ENCODE measurements around the gene CTTNBP2NL. TPM values are rescaled to one million over a fixed set of nuclear protein-coding genes. Genes with fewer than 3 reads are reported as not detected.

The CTTNBP2NL gene
- total and polyA plus RNA-seq, 2 of the 4 experiments (the other 2 are of a cell fraction) = 12.4 to 22.0 TPM

- no peak overlapping the region for H2AK5ac ChIP-seq (ENCODE audit: low read depth, low read length)
- H3K4me2 ChIP-seq (ENCODE audit: low read depth, low read length) = no peak overlapping the region
- no peak overlapping the region for H2BK15ac ChIP-seq (ENCODE audit: low read depth, low read length)
- H2AK9ac ChIP-seq (replicated peaks; ENCODE audit: low read depth, low read length, poor library complexity) = no peak overlapping the region
- no peaks in the 10 kb centered on the region for H4K20me1 ChIP-seq (ENCODE audit: insufficient read depth, low read length)
- no peak overlapping the region for H3K23ac ChIP-seq (ENCODE audit: low read depth, low read length)
- no peaks in the 10 kb centered on the region for H3K9me3 ChIP-seq (ENCODE audit: control insufficient read depth, insufficient read depth, low read length)
- H4K8ac ChIP-seq (ENCODE audit: low read depth in 2 of 2, low read length in 2 of 2) = no peak overlapping the region
- no peaks in the 10 kb centered on the region for H3K9me1 ChIP-seq (ENCODE audit: insufficient read depth, low read length)
- no peak overlapping the region for H3K56ac ChIP-seq (ENCODE audit: extremely low read depth, insufficient read depth, low read length)
- BruUV-seq (replicated peaks) = no TSS peak
- H2BK120ac ChIP-seq (ENCODE audit: low read depth, low read length) = no peak overlapping the region
- WGBS, 2 experiments (ENCODE audit: extremely low coverage in 2 of 2, insufficient read length in 1 of 2) = 100% methylated on average over 2 of the region's 11 CpGs; no CpG with 5 or more reads in 1 of the 2 experiments
- H3K18ac ChIP-seq (ENCODE audit: low read depth, low read length) = no peak overlapping the region
- H2BK20ac ChIP-seq (ENCODE audit: low read depth, low read length) = no peak overlapping the region
- H3K4me3 ChIP-seq (ENCODE audit: insufficient read depth, low read depth, low read length) = no peak overlapping the region
- in situ Hi-C loops (cut with MboI; ENCODE audit: low sequenced_read_pairs) = loop anchor here (5.0 to 10.0 kb wide), 2 partner anchors 113 to 201 kb away; partner anchors contain the start of genes CAPZA1, RHOC and ST7L
- intact Hi-C loops (cut with micrococcal nuclease) = no loop called here
- dilution Hi-C loops (cut with HindIII; ENCODE audit: low sequenced_read_pairs, unreplicated experiment) = no loop called here
- H2AFZ ChIP-seq (replicated peaks; ENCODE audit: low read length, poor library complexity) = no peak overlapping the region
- H2BK5ac ChIP-seq (ENCODE audit: low read depth, low read length, poor library complexity, severe bottlenecking) = no peak overlapping the region
- H3K79me1 ChIP-seq (ENCODE audit: low read depth in 1 of 2, low read length in 2 of 2) = no peaks in the 10 kb centered on the region
- peaks cover 43% of the 10 kb centered on the region for H3K27me3 ChIP-seq (ENCODE audit: control insufficient read depth, insufficient read depth, low read length)
- H3K27ac ChIP-seq (ENCODE audit: insufficient read depth, low read length) = no peak overlapping the region
- no peak overlapping the region for H3K9ac ChIP-seq (ENCODE audit: low read depth, low read length)
- H3K4me1 ChIP-seq (ENCODE audit: control insufficient read depth, insufficient read depth, low read length) = peaks cover 8% of the 10 kb centered on the region; the same call in 1 of the 2 replicates
- no peaks in the 10 kb centered on the region for H3K36me3 ChIP-seq (ENCODE audit: control insufficient read depth, insufficient read depth, low read length)
- no peak overlapping the region for H4K5ac ChIP-seq (ENCODE audit: low read depth, low read length)
- no peak overlapping the region for H3K14ac ChIP-seq (replicated peaks; ENCODE audit: low read depth, low read length)
- H4K91ac ChIP-seq (ENCODE audit: insufficient read depth, low read depth, low read length) = no peak overlapping the region
- ChIA-PET CTCF (interaction anchor here (0.6 kb wide), 1 partner anchor 33 kb away, joined by 3 read pairs; no protein-coding TSS in a partner anchor), POLR2A (ENCODE audit: unreplicated experiment) (no interaction called here)
- H3K4ac ChIP-seq (ENCODE audit: low read depth, low read length) = no peak overlapping the region
- no peak for TF ChIP-seq MAFK (IDR thresholded peaks at IDR 0.05; ENCODE audit: low read depth, low read length)
- TF ChIP-seq CHD1 (IDR thresholded peaks at IDR 0.05; ENCODE audit: low read depth, low read length) = no peak
- no peak for TF ChIP-seq USF2 (IDR thresholded peaks at IDR 0.05; ENCODE audit: low read depth, low read length)
- no peak for TF ChIP-seq BHLHE40 (IDR thresholded peaks at IDR 0.05; ENCODE audit: low read depth, low read length)
- no peak for TF ChIP-seq NFE2L2 (IDR thresholded peaks at IDR 0.05; ENCODE audit: low read depth, low read length)
- ATAC-seq (ENCODE audit: low read depth) = no peak
- no peak for DNase-seq
Observed at GRCh38 chr1:112504001-112504660, 108.1 kb downstream of the CTTNBP2NL start.
